LNCaP clone FGC (cell line): ENCODE measurements around the gene GNG7.
"Not testable (repeated sequence)": the region's sequence is repeated elsewhere in the genome, so short reads cannot be mapped to it uniquely, and the experiment has no call there.

Source experiments
- DNase-seq: peaks from one replicate; pipeline ENCODE4 v3.0.0-alpha.2; 2011; ENCODE audit warnings: low read depth
- H3K4me3 ChIP-seq: 2 replicates; pipeline ENCODE4 v1.5.1; 2011; ENCODE audit warnings: mild to moderate bottlenecking, low read depth, low read length, control low read depth
- TF ChIP-seq, protein P1 (sequence below): IDR thresholded peaks from 2 replicates; pipeline ENCODE4 v1.5.1; 2012; ENCODE audit warnings: mild to moderate bottlenecking; ENCODE audit not compliant: control insufficient read depth, insufficient read depth; ENCODE audit errors: extremely low read depth

Gene GNG7

DNA sequence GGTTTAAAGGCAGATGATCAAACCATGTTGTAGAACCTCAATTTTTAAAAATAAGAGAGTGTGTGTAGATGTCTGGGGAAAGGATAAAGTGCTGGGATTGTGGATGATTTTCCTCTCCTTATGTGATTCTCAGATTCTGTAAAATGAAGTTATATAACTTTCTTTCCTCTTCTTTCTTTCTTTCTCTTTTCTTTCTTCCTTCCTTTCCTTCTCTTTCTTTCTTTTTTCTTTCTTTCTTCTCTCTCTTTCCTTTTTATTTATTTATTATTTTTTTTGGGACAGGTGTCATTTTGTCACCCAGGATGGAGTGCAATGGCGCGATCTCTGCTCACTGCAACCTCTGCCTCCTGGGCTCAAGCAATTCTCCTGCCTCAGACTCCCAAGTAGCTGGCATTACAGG, 144.0 kb downstream of the GNG7 start:
- DNase-seq: no peak
- H3K4me3 ChIP-seq: no peak overlapping the region
- TF ChIP-seq, protein P1, sequence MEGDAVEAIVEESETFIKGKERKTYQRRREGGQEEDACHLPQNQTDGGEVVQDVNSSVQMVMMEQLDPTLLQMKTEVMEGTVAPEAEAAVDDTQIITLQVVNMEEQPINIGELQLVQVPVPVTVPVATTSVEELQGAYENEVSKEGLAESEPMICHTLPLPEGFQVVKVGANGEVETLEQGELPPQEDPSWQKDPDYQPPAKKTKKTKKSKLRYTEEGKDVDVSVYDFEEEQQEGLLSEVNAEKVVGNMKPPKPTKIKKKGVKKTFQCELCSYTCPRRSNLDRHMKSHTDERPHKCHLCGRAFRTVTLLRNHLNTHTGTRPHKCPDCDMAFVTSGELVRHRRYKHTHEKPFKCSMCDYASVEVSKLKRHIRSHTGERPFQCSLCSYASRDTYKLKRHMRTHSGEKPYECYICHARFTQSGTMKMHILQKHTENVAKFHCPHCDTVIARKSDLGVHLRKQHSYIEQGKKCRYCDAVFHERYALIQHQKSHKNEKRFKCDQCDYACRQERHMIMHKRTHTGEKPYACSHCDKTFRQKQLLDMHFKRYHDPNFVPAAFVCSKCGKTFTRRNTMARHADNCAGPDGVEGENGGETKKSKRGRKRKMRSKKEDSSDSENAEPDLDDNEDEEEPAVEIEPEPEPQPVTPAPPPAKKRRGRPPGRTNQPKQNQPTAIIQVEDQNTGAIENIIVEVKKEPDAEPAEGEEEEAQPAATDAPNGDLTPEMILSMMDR: no peak

DNA sequence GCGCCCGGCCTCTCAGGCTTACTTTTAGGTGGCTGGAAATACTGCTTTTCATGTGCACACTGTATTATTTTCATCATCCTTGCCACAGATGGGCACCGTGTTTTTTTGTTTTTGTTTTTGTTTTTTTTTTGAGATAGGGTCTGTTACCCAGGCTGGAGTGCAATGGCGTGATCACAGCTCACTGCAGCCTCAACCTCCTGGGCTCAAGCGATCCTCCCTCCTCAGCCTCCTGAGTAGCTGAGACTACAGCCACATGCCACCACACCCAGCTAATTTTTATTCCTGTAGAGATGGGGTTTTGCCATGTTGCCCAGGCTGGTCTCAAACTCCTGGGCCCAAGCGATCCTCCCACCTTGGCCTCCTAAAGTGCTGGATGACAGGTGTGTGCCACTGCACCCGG, 144.4 kb downstream of the GNG7 start:
- not testable (repeated sequence) for H3K4me3 ChIP-seq, DNase-seq

DNA sequence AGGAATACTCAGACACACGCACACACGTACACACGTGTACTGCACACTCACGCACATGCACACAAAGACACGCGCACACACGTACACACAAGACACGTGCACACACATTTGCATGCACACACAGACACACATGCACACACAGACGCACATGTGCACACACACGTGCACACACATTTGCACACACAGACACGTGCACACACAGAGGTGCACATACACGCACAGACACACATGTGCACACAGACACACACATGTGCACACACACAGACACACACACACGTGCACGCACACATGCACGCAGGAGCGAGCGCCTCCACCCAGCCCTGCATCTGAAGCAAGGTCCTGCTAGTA, 145.4 kb downstream of the GNG7 start:
- DNase-seq: no peak
- no peak overlapping the region for H3K4me3 ChIP-seq
- TF ChIP-seq, protein P1: no peak

DNA sequence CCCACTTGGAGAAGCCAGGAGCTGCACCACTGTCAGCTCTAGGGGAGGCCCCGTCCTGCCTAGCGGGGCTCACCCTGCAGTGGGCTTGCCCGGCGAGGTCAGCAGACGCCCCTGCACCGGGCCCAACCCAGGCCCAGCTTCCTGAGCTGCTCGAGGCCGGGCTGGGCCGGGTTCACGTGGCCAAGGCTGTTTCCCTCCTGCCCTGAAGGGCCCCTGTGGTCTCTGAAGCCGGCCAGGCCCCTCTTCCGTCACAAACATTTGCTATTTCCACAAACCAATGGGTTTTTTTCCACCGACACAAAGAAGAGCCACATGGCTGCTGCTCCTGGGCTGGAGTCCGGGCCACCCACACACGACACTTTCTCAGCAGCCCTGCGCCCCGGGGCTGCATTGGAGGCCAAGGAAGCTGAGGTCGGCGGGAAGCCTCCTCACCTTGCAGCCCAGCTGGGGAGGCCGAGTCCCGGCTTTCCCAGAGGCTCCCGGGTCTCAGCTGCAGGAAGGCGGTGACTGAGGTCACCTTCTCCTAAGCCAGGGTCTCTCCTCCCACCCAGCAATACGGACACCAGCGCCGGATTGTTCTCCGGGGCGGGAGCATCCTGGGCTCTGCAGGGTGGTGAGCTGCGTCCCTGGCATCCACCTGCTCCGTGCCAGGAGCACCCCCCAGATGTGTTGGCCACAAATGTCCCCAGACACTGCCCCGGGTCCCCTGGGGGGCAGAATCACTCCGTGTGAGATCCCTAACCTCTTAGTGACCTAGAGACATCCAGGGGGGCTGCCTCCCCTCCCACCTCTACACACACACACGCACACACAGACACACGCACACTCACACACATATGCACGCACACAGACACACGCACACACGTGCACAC, 146.0 kb downstream of the GNG7 start:
- TF ChIP-seq, protein P1: no peak
- no peak for DNase-seq
- no peak overlapping the region for H3K4me3 ChIP-seq

DNA sequence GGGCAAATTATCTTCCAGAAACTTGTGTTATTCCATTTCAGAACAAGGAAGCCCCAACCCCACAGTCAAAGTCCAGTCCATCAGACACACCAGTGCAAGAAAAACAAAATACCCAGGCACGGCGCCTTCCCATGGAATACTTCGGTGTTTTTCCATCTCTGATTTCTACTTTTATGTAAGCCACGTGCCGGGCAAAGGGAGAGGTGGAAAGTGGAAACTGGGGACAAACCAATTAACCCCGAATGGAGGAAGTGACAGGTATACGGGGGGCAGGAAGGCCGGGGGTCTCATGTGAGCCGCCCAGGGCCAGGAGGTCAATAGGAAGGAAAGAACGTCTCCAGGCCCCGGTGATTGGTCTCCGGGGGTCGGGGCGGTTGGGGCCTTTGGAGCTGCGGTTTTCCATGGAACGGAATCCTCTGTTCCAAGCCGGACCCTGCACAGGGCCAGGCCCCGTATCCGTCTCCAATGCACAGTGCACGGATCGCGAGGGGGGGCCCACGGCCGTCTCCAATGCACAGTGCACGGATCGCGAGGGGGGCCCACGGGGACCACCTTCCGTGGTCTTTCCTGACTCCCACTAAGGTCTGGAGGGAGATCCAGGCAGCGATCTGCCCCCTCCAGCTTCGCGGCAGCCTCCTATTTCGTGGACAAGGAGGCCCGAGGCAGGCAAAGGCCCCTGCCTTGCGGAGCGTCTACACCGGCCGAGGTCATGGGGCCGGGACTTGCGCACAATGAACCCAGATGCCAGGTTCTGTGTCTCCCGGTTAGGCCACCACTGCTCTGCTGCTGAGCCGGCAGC, 146.9 kb downstream of the GNG7 start:
- TF ChIP-seq, protein P1: no peak
- no peak overlapping the region for H3K4me3 ChIP-seq
- DNase-seq: no peak

DNA sequence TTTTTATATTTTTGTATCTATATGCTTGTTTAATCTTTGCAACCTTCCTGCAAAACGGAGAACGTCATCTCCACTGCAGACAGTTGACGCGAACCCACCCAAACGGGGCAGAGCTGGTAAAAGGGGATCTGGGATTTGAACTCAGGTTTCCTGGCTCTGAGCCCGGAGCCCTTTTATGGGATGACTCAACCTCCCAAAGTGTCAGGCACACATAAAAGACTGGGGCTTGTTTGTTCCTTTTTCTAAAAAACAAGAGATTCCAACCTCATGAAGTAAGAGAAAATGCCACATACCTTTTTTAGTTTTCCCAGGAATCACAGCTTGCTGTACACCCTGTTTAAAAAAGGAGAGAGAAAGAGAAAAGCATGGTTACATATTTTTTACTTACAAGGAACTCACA, 147.6 kb downstream of the GNG7 start:
- DNase-seq: no peak
- no peak overlapping the region for H3K4me3 ChIP-seq
- TF ChIP-seq, protein P1: no peak

DNA sequence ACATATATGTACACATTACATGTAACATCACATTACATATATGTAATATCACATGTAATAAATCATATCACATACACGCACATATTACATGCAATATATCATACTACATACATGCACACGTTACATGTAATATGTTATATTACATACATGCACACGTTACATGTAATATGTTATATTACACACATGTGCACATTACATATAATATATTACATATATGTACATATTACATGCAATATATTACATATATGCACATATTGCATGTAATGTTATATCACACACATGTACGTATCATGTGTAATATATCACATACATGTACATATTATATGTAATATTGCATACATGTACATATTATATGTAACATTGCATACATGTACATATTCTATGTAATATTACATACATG, 149.0 kb downstream of the GNG7 start:
- DNase-seq: no peak
- TF ChIP-seq, protein P1: no peak
- H3K4me3 ChIP-seq: no peak overlapping the region
